Right forelimb (tissue), 1 donor: ENCODE results near the gene CCDC91.
"Not testable (repeated sequence)": the region's sequence is repeated elsewhere in the genome, so short reads cannot be mapped to it uniquely, and the experiment has no call there.

ENCODE experiments used
- DNase-seq: peaks from one replicate; pipeline ENCODE4 v3.0.0-alpha.2; 2018

Gene CCDC91

DNA sequence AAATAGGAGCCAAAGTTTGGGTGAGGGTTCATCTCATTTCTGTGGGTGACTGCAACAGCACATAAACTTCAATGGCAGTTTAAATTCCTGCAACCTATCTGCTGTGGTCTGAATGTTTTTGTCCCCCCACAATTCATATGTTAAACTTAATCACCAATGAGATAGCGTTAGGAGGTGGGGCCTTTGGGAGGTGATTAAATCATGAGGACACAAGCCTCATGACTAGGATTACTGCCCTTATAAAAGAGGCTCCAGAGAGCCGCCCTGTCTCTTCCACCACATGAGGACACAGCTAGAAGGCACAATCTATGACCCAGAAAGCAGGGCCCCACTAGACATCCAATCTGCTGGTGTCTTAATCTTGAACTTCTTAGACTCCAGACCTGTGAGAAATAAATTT, 3.8 kb upstream of the CCDC91 start:
- DNase-seq: no peak

DNA sequence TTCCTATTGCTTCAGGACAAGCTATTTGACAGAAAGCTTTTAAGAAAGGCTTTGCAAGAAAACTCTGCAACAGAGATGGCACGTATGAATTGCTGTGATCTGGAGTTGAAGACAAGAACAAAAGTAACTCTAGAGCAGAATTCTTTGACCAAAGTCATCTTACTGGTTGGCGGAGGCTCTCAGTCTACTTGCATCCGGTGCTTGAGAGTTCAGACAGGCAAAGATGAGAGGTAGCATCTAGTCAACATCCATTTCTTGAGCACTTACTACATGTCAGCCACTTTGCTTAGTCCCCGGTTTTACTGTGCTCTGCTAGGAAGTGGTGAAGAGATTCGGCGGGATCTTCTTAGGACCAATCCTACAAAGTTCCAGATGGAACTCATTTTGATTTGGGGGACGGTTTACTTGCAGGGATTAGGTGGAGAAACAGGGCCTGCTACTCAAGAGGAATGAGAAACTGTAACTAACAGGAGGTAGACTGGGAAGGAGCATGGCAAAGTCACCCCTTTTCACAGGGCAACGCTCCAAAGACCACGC, 404 bp upstream of the CCDC91 start:
- DNase-seq: no peak

DNA sequence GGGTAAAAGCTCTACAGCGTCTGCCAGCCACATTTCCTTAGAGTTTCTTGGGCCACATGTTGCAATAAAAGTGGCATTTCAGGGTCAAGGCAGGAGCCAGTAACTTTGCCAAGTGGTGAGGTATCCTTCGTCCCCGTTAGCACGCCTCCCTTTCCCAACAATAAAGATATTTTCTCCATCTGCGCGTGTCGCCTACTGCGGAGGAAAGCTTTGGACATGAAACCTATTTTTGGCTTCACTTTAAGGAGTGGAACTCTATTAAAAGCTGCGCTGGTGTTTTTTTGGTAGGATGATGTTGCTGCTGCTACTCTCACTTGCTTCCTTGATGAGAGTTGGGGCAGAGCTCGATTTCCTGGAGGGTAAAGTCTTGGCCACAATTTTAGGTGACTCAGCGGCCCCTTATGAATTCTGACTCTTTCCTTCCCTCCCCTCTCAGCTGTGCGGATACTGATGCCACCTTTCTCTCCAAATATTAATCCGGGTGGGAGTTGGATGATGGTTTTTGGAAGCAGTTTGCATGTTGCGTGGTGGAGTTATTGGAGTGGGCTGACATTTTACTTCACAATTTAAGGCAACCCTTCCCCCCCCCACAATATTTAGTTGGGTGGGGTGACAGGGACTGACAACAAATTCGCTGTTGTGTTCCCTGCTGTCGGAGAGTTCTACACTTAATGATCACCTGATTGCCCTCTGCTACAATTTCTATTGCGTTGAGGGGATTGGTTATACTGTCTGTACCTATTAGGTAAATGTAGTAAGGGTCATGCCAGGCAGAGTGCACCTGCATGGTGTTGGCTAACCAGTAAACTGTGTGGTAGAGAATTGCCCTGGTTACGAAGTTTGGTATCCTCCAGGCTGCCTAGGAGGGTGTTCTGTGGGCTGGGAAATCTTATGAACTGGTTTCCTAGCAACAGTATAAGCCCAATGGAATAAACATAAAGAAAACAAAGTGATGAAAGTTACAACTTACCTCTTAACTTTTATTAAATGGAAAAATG, 1.1 kb downstream of the CCDC91 start:
- DNase-seq: peak; percentile 47

DNA sequence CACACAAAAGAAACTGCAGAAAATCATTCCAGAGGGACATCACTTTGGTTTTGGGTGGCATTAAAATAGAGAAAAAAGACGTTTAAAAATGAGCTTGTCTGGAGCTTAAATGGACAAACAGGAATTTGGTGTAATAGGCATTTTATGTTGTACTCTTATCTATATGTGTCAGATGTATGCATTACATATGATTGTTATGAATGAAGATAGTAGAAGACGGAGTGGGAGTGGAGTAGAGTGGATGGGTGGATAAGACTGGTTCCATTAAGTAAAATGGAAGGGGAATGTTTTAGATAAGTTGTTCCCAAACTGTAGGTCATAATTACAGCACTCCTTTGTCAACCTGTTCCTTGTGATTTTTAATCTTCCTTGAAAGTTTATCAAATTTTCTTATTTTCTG, 1.9 kb downstream of the CCDC91 start:
- DNase-seq: no peak

DNA sequence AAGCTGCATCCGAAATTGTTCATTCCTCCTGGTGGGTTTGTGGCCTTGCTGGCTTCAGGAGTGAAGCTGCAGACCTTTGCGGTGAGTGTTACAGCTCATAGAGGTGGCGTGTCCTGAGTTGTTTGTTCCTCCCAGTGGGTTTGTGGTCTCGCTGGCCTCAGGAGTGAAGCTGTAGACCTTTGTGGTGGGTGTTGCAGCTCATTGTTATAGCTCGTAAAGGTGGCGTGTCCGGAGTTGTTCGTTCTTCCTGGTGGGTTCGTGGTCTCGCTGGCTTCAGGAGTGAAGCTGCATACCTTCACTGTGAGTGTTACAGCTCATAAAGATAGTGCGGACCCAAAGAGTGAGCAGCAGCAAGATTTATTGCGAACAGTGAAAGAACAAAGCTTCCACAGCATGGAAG, 4.4 kb downstream of the CCDC91 start:
- not testable (repeated sequence) for DNase-seq

DNA sequence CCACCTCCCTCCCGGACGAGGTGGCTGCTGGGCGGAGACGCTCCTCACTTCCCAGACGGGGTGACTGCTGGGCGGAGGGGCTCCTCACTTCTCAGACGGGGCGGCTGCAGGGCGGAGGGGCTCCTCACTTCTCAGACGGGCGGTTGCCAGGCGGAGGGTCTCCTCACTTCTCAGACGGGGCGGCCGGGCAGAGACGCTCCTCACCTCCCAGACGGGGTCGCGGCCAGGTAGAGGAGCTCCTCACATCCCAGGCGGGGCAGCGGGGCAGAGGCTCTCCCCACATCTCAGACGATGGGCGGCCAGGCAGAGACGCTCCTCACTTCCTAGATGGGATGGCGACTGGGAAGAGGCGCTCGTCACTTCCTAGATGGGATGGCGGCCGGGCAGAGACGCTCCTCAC, 10.9 kb downstream of the CCDC91 start:
- not testable (repeated sequence) for DNase-seq

DNA sequence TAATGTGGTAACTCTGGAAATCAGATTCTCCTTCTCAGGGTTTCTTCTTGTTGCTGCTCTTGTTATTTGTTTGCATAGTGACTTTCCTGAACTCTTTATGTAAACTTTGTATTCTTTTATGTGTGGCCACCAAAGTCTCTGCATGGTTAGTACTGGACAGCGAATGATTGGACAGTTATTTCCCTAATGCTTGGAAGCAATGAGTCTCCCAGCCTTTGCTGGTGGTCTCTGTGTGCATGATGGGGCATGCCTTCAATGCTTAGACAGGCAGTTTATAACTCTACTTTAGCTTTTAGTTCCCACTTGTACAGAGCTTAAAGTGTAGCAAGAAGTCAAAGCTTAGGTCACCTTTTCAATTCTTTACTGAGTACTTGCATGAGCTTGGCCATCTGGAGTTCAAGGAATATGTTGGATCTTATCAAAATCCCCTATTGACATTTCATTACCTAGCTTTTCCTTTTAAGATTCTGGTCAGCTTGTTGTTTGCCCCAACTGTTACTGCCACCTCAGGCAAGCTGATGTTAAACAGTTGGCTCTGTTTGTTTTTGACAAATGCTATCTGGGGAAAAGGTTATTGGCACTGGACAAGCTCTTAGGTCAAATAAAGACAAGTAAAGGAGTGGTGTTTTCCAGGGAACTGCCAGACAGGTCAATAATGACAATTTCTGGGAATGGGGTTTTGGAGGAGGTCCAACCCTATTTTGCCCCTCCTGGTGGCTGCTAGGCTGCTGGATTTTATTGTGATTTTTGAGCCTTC, 12.3 kb downstream of the CCDC91 start:
- DNase-seq: no peak

DNA sequence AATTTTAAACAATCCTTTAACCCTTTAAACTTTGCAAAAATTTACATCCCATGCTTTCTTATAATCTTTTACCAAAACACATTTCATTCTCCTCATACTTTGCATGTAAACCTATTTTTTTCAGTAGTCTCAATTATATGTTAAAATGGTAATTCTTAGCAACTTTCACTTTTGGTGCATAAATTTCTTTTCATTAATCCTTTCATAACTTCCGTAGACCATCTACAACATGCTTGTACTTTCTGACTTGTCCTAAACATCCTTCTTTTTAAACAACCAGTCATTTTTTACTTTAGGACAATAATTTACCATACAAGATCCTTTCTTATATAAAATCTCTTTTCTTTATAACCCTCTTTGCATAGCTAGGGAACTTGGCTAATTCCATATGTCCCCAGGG, 19.5 kb downstream of the CCDC91 start:
- DNase-seq: no peak

DNA sequence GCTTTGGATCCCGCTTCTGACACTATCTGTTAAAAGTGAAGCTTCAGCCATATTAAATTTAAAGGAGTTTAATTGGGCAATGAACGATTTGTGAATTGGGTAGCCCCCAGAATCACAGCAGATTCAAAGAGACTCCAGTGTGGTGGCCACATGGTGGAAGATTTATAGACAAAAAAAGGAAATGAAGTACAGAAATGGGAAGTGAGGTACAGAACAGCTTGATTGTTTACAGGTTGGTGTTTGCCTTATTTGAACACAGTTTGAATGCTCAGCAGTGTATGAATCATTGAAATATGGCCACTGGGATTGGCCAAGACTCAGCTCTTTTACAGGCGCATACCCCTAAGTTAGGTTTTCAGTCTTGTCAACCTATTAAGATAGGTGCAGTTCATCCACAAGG, 21.9 kb downstream of the CCDC91 start:
- DNase-seq: no peak

DNA sequence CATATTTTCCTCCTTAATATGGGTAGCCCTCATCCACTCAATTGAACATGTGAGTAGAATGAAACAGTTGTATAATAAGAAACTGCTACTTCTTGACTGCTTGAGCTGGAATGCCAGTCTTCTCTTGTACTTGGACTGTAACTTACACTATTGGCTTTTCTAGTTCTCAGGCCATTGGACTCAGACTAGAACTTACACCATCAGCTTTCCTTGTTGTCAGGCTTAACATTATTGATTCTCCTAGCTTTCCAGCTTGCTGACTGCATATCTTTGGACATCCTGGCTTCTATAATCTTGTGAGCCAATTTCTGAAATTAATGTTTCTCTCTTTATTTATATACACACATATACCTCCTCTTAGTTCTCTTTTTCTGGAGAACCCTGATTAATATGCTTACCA, 24.8 kb downstream of the CCDC91 start:
- DNase-seq: no peak

DNA sequence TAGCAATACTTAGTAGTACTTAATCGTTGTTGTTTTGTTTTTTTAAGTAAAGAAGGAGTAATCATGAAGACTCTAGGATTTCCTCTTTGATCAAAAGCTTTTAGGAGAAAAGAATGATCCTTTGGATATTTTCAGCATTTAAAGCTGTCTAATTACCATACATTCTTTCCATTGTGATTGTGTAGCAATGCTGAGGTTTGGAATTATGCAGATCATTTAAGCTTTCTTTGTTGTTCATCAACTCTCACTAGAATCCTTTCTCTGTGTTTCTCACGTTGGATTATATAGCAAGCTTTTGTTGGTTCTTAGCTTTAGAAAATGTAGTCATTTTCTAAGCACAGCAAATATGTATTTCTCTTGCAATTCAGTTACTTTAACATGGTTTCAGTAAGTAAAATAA, 25.8 kb downstream of the CCDC91 start:
- DNase-seq: no peak

DNA sequence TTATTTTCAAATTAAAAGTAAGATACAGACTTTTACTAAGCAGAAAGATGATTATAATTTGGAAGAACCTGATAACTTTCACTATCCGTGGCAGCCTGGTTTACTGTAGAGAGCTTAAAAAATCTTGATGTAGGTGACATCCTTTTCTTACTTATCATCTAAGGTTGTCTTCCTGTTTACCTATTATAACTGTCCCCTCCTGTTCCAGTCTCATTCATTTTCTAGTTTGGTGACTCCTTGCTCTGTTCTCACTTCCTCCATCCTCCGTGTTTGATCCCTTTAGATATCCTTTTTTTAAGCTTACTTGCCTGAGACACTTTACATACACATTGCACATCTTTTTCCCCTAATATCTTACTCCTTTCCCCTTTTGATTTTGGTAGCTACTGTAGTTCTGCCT, 27.5 kb downstream of the CCDC91 start:
- DNase-seq: no peak

DNA sequence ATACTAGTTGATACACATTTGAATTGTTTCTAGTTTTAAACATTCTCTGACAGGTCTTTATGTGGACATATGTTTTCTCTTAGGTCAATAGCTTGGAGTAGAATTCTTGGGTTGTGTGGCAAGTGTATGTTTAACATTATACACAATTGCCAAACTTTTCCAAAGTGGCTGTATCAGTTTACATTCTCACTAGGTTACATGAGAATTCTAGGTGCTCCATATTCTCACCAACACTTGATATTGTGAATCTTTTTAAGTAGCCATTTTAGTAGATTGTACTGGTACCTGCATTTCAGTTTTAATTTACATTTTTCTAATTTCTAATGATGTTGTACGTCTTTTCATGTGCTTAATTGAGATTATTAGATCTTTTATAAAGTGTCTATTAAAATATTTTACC, 28.6 kb downstream of the CCDC91 start:
- DNase-seq: no peak

DNA sequence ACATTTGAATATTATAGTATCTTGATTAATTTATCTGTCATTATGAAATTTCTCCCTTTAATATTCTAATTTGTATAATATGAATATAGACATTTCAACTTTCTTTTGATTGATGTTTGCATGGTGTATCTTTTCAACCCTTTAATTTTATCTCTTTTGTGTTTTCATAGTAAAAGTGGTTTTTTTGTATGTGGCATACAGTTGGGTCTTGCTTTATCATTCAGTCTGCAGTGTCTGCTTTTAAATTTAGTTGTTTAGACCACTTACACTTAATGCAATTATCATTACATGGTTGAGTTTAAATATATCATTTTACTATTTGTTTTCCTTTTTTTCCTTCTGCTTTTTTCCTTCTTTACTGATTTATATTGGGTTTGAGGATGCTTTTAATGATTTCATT, 29.6 kb downstream of the CCDC91 start:
- DNase-seq: no peak

DNA sequence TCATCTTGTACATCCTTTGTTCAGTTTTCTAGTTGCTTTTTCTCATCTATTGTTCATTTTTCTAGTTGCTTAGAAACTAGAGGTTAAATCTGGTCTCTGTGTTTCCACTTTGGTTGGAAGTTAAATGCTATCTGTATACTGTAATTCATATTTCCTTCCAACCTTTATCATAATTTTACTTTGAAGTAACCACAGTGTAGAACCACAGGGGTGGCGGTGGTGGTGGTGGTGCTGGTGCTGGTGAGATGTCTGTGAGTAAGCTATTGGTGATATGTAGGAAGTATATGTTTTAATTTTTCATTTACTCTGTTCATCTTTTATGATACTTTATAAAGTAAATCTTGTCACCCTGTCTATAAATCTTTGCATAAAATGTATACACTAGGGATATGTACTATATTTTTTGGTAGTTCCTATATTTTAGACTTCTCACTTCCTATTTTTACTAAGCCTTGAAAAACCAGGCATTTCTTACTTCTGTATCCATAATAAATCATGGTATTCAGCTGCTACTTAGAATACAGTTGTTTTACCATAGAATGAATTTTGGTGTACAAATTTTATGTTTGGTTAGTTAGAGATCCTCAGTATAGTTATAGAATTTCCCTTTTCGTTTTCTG, 31.9 kb downstream of the CCDC91 start:
- no peak for DNase-seq

DNA sequence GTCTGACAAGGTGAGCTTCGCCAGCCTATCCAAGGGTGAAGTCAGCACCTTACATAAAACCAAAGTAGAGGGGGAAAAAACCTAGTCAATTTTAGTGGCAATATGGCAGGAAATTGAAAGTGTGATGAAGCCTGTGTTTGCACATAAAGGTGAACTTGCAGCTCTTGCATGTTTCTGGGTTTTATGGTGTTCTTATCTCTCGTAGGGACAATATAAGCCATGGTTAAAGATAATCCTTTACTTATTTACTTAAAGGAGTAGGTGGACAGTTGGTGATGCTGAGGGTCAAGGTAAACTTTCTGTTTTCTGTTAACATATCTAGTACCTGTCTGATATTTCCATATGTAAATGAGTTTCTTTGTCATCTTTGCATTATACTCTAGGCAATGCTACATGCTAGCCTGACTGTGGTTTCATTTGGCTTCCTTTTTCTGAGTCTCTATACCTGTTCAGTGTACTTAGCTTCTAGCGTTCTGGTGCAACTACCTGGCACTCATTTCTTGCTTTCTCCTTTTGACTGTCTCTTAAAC, 32.8 kb downstream of the CCDC91 start:
- no peak for DNase-seq

DNA sequence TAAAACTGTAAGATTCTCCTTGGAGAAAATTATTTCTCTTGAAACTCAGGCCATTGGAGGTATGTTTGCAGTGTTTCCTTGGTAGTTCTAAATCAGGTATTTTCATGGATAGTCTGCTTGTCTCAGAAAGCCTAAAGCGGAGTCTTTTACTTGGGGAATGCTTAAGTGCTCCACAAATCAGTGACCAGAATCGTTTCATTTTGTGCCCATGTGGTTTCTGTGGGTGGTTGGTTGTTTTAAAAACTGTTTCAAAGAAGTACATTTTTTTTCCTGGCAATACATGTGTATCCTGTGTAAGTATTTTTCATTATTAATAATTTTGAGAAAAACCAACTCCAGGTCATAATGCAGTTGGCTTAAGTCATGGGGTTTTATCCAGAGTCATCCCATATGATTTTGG, 33.6 kb downstream of the CCDC91 start:
- DNase-seq: no peak

DNA sequence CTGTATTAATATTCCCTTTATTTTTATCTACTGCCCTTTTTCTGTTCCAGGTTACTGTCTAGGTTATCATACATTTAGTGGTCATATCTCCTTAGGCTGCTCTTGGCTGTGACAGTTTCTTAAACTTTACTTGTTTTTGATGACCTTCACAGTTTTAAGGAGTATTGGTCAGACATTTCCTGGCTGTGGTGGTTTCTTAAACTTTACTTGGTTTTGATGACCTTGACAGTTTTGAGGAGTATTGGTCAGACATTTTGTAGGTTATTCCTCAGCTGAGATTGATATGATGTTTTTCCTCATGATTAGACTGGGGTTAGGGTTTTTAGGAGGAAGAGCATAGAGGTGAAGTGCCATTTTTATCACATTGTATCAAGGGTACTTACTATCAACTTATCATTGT, 36.4 kb downstream of the CCDC91 start:
- DNase-seq: no peak

DNA sequence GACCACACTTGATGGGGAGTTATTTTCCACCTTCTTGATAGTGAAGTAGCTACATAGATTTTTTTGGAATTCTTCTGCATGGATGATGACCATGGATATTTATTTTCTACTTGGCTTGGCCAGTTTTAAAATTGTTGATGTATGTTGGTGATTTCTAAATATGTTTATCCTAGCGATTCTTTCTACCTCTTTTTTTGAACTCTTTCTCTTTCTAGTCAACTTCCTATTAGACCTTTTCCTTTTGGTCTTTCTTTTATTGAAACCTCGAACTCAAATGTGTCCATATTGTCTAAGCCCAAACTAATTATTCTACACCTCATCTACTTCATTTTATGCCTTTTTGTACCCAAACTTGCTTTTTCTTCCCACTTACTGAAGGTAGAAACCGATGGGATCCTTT, 37.0 kb downstream of the CCDC91 start:
- DNase-seq: no peak

DNA sequence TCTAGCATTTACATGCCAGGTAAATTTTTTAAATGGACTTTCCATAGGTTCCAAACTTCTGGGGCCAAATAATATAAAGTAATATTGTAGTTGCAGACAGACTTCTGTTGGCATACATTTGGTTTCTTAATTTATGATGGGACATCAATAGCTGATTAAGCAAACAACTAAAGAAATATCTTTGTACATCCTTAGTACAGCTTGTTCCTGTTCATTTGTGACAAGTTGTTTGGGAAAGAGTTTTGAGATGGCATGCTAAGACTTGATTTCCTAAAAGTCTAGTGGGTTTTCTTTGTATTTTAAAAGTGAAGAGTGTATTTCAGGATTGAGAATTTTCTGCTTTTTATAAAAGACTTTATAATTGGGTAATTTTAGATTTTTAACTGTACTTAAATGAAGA, 41.0 kb downstream of the CCDC91 start:
- DNase-seq: no peak

DNA sequence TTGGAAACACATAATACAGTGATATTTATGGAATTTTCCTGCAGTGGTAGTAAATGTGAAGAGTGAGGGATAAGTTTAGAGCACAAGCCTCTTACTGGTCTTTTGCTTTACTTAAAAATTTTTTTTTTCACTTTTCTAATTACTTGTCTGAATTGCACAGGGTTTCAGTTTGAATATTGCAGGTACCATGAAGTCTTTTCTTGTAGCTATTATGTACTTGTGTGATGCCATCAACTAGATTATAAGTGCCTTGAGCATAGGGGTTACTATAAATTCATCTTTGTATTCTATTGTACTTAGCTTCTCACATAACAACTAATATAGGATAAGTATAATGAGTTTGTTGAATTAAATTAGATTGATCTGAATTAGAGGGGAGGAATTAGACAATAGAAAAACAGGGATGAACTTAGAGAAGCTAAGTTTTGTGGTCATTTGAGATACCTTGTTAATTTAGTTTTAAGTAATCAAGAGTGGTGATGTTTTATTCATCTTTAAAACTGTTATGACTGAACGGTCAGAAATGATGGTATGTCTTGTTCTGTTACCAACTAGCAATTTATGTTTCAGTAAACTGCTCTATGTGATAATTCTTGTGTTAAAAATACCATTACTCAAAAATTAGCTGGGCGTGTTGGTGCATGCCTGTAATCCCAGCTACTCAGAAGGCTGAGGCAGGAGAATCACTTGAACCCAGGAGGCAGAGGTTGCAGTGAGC, 42.1 kb downstream of the CCDC91 start:
- DNase-seq: no peak

DNA sequence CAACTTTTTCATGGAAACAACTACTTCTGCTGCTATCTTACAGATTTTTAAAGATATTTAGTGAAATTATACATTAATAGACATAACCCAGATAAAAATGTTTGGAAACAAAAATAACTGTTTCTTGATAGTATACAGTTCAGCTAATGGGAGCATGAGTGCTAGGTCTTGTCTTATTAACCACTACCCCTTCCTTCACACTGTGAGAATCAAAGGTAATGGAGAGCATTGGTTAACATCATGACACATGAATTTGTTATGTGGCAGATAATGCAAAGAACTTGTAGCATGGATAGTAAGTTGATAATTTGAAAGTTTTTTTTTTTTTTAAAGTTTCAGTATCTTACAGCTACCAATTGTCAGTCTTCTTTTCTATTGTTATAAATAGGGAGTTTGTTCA, 44.2 kb downstream of the CCDC91 start:
- DNase-seq: no peak
